Measurements from ENCODE around the gene SLC25A21. TPM values are rescaled to one million over a fixed set of nuclear protein-coding genes. Genes with fewer than 3 reads are reported as not detected.

SLC25A21 gene
- total RNA-seq, 5 donors from 2014 or later (not counting 1 experiment from before 2014, with no cell fraction given), result not detected

DNA sequence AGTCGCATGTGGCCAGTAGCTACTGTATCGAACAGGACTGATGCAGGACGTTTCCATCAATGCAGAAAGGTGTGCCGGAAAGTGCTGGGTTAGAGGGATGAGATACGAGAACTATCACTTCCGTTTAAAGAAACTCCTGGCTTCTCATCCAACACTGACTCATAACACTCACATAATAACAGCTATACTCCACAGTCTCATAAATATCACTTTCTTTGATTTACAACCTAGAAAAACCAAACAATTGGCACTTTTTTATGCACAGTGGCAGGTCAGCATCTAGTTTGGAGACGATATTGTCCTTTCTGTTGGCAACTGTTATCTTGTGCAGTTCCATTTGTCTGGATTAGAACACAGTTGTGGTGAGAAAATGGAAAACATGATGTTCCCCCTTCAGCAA, 43.4 kb downstream of the SLC25A21 start:
- H3K9me3 ChIP-seq, result no peaks in the 10 kb centered on the region
- POLR2A ChIA-PET, result interaction anchor here in 1 of 2 donors (0.6 kb wide), 1 partner anchor 11 kb away, joined by 6 read pairs; no protein-coding TSS in a partner anchor
- H3K27me3 ChIP-seq (replicated peaks in 1 of 2; ENCODE audit: control insufficient read depth in 2 of 2, extremely low read depth in 1 of 2, insufficient read depth in 2 of 2, low read length in 1 of 2), result no peaks in the 10 kb centered on the region
- no peak overlapping the region for H3K4me3 Mint-ChIP-seq
- CTCF ChIA-PET, result no interaction called here
- H3K27ac Mint-ChIP-seq, result no peak overlapping the region
- no peak overlapping the region for H3K27ac ChIP-seq (ENCODE audit: low read length)
- H3K36me3 ChIP-seq (ENCODE audit: control insufficient read depth in 2 of 2, extremely low read depth in 1 of 2, insufficient read depth in 1 of 2, low read length in 1 of 2), result no peaks in the 10 kb centered on the region
- no peaks in the 10 kb centered on the region for H3K4me1 ChIP-seq (ENCODE audit: control insufficient read depth in 1 of 2, extremely low read depth in 1 of 2, insufficient read depth in 2 of 2, low read length in 2 of 2)
- H3K27me3 Mint-ChIP-seq, result no peaks in the 10 kb centered on the region
- WGBS (ENCODE audit: insufficient coverage), result no CpG with 5 or more reads among the region's 7 CpGs
- DNase-seq (no peak), ATAC-seq (replicated peaks in 1 of 4) (no peak)
- no peak overlapping the region for H3K4me3 ChIP-seq (ENCODE audit: control insufficient read depth in 1 of 2, extremely low read depth in 1 of 2, low read length in 1 of 2)
- peaks cover 2 to 13% (median 8%) of the 10 kb centered on the region in 3 donors for H3K9me3 Mint-ChIP-seq
- H3K4me1 Mint-ChIP-seq, result no peaks in the 10 kb centered on the region
- no peaks in the 10 kb centered on the region for H3K36me3 Mint-ChIP-seq

DNA sequence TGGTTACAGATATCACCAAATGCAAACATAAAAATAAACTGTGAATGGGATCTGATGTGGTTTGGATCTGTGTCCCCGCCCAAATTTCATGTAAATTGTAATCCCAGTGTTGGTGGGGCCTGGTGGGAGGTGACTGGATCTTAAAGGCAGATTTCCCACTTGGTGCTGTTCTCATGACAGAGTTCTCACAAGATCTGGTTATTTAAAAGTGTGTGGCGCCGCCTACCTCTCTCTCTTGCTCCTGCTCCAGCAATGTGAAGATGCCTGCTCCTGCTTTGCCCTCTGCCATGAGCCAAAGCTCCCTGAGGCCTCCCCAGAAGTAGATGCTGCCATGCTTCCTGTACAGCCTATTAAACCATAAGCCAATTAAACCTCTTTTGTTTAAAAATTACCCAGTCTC, 47.8 kb downstream of the SLC25A21 start:
- ChIA-PET POLR2A (no interaction called here), CTCF (no interaction called here)
- 60% methylated on average over 1 of the region's 3 CpGs for WGBS (ENCODE audit: insufficient coverage)
- Histone ChIP-seq H3K9me3 (no peaks in the 10 kb centered on the region), H3K36me3 (ENCODE audit: control insufficient read depth in 2 of 2, extremely low read depth in 1 of 2, insufficient read depth in 1 of 2, low read length in 1 of 2) (no peaks in the 10 kb centered on the region), H3K4me3 (ENCODE audit: control insufficient read depth in 1 of 2, extremely low read depth in 1 of 2, low read length in 1 of 2) (no peak overlapping the region), H3K27ac (ENCODE audit: low read length) (no peak overlapping the region), H3K4me1 (ENCODE audit: control insufficient read depth in 1 of 2, extremely low read depth in 1 of 2, insufficient read depth in 2 of 2, low read length in 2 of 2) (no peaks in the 10 kb centered on the region), H3K27me3 (replicated peaks in 1 of 2; ENCODE audit: control insufficient read depth in 2 of 2, extremely low read depth in 1 of 2, insufficient read depth in 2 of 2, low read length in 1 of 2) (no peaks in the 10 kb centered on the region)
- H3K4me3 Mint-ChIP-seq, result no peak overlapping the region
- peaks cover 2 to 3% (median 3%) of the 10 kb centered on the region in 3 donors for H3K9me3 Mint-ChIP-seq
- no peak overlapping the region for H3K27ac Mint-ChIP-seq
- no peak for DNase-seq
- no peaks in the 10 kb centered on the region for H3K4me1 Mint-ChIP-seq
- H3K36me3 Mint-ChIP-seq, result no peaks in the 10 kb centered on the region
- no peak for ATAC-seq (replicated peaks in 1 of 4)
- H3K27me3 Mint-ChIP-seq, result no peaks in the 10 kb centered on the region

DNA sequence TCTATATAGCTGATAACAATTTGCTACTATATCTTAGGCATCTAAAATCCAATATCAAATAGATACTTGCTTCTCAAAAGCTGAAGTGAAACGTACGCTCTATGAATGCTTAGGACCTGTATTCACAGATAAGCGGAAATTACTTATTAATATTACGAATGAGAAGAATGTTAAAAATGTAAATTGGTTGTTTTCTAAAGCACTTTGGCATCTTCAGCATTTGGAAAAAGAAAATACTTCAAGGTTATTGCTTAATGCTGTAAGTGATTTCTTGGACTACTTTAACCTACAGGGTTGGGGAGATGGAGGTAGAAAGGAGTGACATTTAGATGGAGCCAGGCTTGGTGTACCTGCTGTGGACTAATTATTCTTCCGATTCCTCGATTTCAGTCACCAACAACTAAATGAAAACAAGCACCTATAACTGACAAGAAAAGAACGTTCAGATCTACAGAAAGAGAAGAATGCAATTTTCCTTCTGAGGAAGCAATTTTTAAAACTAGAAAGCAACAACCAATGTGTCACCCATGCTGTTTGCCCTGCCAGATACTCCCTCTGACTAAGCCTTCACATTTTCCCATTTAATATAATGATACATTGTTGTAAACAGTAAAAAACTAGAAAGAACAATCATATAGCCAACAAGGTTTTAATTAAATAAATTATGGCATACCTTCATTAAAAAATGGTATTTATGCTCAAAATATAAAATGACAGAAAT, 49.3 kb downstream of the SLC25A21 start:
- peaks cover 0 to 7% (median 3%) of the 10 kb centered on the region in 3 donors for H3K9me3 Mint-ChIP-seq
- H3K27ac Mint-ChIP-seq, result no peak overlapping the region
- H3K4me3 Mint-ChIP-seq, result no peak overlapping the region
- no peak overlapping the region for H3K4me3 ChIP-seq (ENCODE audit: control insufficient read depth in 1 of 2, extremely low read depth in 1 of 2, low read length in 1 of 2)
- POLR2A ChIA-PET, result no interaction called here
- no peaks in the 10 kb centered on the region for H3K27me3 ChIP-seq (replicated peaks in 1 of 2; ENCODE audit: control insufficient read depth in 2 of 2, extremely low read depth in 1 of 2, insufficient read depth in 2 of 2, low read length in 1 of 2)
- 100% methylated on average over 2 of the region's 7 CpGs for WGBS (ENCODE audit: insufficient coverage)
- ATAC-seq (replicated peaks in 1 of 4), result no peak
- CTCF ChIA-PET, result no interaction called here
- H3K4me1 ChIP-seq (ENCODE audit: control insufficient read depth in 1 of 2, extremely low read depth in 1 of 2, insufficient read depth in 2 of 2, low read length in 2 of 2), result no peaks in the 10 kb centered on the region
- H3K27ac ChIP-seq (ENCODE audit: low read length), result no peak overlapping the region
- no peaks in the 10 kb centered on the region for H3K36me3 Mint-ChIP-seq
- no peaks in the 10 kb centered on the region for H3K27me3 Mint-ChIP-seq
- no peaks in the 10 kb centered on the region for H3K9me3 ChIP-seq
- DNase-seq, result no peak
- no peaks in the 10 kb centered on the region for H3K4me1 Mint-ChIP-seq
- H3K36me3 ChIP-seq (ENCODE audit: control insufficient read depth in 2 of 2, extremely low read depth in 1 of 2, insufficient read depth in 1 of 2, low read length in 1 of 2), result no peaks in the 10 kb centered on the region

DNA sequence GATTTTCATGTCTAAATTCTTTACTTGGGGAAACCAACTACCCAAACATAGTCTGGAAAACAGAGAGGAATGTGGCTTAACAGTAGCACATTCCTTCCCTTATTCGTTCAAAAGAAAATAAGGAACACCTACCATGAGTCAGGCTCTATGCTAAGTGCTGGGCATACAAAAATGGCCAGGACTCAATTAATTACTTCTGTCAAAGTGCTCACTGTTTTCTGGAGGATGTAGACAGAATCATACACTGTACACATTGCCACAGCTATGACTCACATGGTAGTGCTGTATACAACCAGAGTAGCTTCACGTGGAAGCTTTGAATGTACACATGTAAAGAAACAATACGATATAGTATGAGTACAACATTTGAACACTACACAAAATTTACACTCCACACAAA, 50.1 kb downstream of the SLC25A21 start:
- ChIA-PET POLR2A (no interaction called here), CTCF (no interaction called here)
- DNase-seq (no peak), ATAC-seq (replicated peaks in 1 of 4) (no peak)
- no peak overlapping the region for H3K27ac ChIP-seq (ENCODE audit: low read length)
- Mint-ChIP-seq H3K9me3 (peaks cover 0 to 10% (median 2%) of the 10 kb centered on the region in 3 donors), H3K36me3 (no peaks in the 10 kb centered on the region), H3K27ac (no peak overlapping the region), H3K4me3 (no peak overlapping the region), H3K27me3 (no peaks in the 10 kb centered on the region), H3K4me1 (no peaks in the 10 kb centered on the region)
- WGBS (ENCODE audit: insufficient coverage), result 0% methylated on average over 1 of the region's 3 CpGs
- no peaks in the 10 kb centered on the region for H3K27me3 ChIP-seq (replicated peaks in 1 of 2; ENCODE audit: control insufficient read depth in 2 of 2, extremely low read depth in 1 of 2, insufficient read depth in 2 of 2, low read length in 1 of 2)
- H3K4me3 ChIP-seq (ENCODE audit: control insufficient read depth in 1 of 2, extremely low read depth in 1 of 2, low read length in 1 of 2), result no peak overlapping the region
- H3K4me1 ChIP-seq (ENCODE audit: control insufficient read depth in 1 of 2, extremely low read depth in 1 of 2, insufficient read depth in 2 of 2, low read length in 2 of 2), result no peaks in the 10 kb centered on the region
- H3K36me3 ChIP-seq (ENCODE audit: control insufficient read depth in 2 of 2, extremely low read depth in 1 of 2, insufficient read depth in 1 of 2, low read length in 1 of 2), result no peaks in the 10 kb centered on the region
- H3K9me3 ChIP-seq, result no peaks in the 10 kb centered on the region

DNA sequence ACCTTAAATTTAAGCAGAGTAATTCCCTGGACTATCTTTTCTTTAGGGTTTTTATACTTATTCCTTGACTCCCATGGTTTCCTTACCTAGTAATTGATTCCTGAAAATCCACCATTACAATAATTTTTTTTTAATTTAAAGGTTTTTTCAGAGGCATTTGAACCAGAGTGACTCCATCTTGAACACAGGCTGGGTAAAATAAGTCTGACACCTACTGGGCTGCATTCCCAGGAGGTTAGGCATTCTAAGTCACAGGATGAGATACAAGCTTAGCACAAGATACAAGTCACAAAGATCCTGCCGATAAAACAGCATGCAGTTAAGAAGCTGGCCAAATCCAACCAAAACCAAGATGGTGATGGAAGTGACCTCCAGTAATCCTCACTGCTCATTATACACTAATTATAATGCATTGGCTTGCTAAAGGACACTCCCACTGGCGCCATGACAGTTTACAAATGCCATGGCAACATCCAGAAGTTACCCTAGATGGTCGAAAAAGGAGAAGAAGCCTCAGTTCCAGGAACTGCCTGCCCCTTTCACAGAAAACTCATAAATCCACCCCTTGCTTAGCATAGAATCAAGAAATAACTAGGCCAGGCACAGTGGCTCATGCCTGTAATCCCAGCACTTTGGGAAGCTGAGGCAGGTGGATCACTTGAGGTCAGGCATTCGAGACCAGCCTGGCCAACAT, 53.6 kb downstream of the SLC25A21 start:
- Mint-ChIP-seq H3K36me3 (no peaks in the 10 kb centered on the region), H3K27me3 (no peaks in the 10 kb centered on the region), H3K4me3 (no peak overlapping the region), H3K9me3 (peaks cover 0 to 13% (median 2%) of the 10 kb centered on the region in 3 donors), H3K27ac (no peak overlapping the region), H3K4me1 (no peaks in the 10 kb centered on the region)
- DNase-seq (no peak), ATAC-seq (replicated peaks in 1 of 4) (no peak)
- Histone ChIP-seq H3K9me3 (no peaks in the 10 kb centered on the region), H3K4me3 (ENCODE audit: control insufficient read depth in 1 of 2, extremely low read depth in 1 of 2, low read length in 1 of 2) (no peak overlapping the region), H3K36me3 (ENCODE audit: control insufficient read depth in 2 of 2, extremely low read depth in 1 of 2, insufficient read depth in 1 of 2, low read length in 1 of 2) (no peaks in the 10 kb centered on the region), H3K27ac (ENCODE audit: low read length) (no peak overlapping the region), H3K27me3 (replicated peaks in 1 of 2; ENCODE audit: control insufficient read depth in 2 of 2, extremely low read depth in 1 of 2, insufficient read depth in 2 of 2, low read length in 1 of 2) (no peaks in the 10 kb centered on the region), H3K4me1 (ENCODE audit: control insufficient read depth in 1 of 2, extremely low read depth in 1 of 2, insufficient read depth in 2 of 2, low read length in 2 of 2) (no peaks in the 10 kb centered on the region)
- POLR2A ChIA-PET, result no interaction called here
- CTCF ChIA-PET, result no interaction called here
- WGBS (ENCODE audit: insufficient coverage), result 92% methylated on average over 2 of the region's 4 CpGs

DNA sequence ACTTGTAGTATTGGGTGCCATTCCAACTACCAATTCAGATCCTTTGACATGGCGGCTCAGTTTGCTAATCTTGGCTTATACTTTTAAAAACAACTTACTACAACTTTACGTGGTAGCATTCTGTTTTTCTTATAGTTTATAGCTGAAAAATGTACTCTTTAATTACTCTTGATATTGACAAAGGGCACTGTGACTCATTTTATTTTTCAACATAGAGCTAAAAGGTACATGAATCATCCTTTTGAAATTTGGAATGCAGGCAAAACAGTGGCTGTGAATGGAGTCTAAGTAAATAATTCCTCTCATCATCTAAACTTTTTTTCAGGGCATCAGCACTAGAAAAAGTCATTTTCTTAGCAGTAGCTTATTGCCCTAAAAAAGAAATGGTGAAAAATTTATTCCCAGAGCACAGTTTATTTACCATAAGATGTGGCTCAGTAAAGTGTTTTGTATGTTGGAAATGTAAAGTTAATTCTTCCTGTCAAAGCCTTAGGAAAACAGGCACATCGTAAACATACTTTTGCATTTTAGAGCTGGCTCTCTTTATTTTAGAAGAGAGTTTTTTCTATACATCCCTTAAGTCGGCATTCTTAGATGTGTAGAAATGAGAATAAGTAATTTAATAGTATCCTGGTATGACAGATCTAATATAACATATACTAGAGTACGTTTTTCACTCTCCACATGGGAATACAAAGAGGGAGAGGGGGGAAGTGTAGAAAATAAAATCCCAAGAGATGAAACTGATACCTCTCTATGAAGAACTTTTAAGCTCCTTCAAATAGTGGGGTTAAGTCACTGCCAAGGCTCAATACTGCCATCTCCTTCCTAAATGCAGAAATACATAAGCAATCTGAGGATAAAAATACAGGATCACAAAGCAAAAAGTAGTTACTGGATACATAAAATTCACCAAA, 55.2 kb downstream of the SLC25A21 start:
- H3K4me3 ChIP-seq (ENCODE audit: control insufficient read depth in 1 of 2, extremely low read depth in 1 of 2, low read length in 1 of 2), result no peak overlapping the region
- H3K4me1 ChIP-seq (ENCODE audit: control insufficient read depth in 1 of 2, extremely low read depth in 1 of 2, insufficient read depth in 2 of 2, low read length in 2 of 2), result no peaks in the 10 kb centered on the region
- H3K27ac Mint-ChIP-seq, result no peak overlapping the region
- H3K27me3 Mint-ChIP-seq, result no peaks in the 10 kb centered on the region
- ChIA-PET CTCF (interaction anchor here in 1 of 2 donors (0.6 kb wide), 1 partner anchor 366 kb away, joined by 3 read pairs; no protein-coding TSS in a partner anchor), POLR2A (no interaction called here)
- no peaks in the 10 kb centered on the region for H3K27me3 ChIP-seq (replicated peaks in 1 of 2; ENCODE audit: control insufficient read depth in 2 of 2, extremely low read depth in 1 of 2, insufficient read depth in 2 of 2, low read length in 1 of 2)
- H3K4me3 Mint-ChIP-seq, result no peak overlapping the region
- no peaks in the 10 kb centered on the region for H3K36me3 Mint-ChIP-seq
- DNase-seq, result no peak
- H3K9me3 ChIP-seq, result no peaks in the 10 kb centered on the region
- ATAC-seq (replicated peaks in 1 of 4), result no peak
- H3K4me1 Mint-ChIP-seq, result no peaks in the 10 kb centered on the region
- H3K36me3 ChIP-seq (ENCODE audit: control insufficient read depth in 2 of 2, extremely low read depth in 1 of 2, insufficient read depth in 1 of 2, low read length in 1 of 2), result no peaks in the 10 kb centered on the region
- H3K27ac ChIP-seq (ENCODE audit: low read length), result no peak overlapping the region
- no CpG with 5 or more reads among the region's 5 CpGs for WGBS (ENCODE audit: insufficient coverage)
- peaks cover 0 to 13% (median 4%) of the 10 kb centered on the region in 3 donors for H3K9me3 Mint-ChIP-seq
